RCC 7860 (cell line): Measurements from ENCODE around the gene MRGPRE.

Experiments
- DNase-seq: peaks from one replicate; pipeline ENCODE4 v3.0.0-alpha.2; 2015; ENCODE audit warnings: low spot score
- FAIRE-seq: peaks from 2 replicates; lab custom pipeline; 2012; peaks lifted over from hg19 to GRCh38; lab: Jason Lieb, UNC

The MRGPRE gene

DNA sequence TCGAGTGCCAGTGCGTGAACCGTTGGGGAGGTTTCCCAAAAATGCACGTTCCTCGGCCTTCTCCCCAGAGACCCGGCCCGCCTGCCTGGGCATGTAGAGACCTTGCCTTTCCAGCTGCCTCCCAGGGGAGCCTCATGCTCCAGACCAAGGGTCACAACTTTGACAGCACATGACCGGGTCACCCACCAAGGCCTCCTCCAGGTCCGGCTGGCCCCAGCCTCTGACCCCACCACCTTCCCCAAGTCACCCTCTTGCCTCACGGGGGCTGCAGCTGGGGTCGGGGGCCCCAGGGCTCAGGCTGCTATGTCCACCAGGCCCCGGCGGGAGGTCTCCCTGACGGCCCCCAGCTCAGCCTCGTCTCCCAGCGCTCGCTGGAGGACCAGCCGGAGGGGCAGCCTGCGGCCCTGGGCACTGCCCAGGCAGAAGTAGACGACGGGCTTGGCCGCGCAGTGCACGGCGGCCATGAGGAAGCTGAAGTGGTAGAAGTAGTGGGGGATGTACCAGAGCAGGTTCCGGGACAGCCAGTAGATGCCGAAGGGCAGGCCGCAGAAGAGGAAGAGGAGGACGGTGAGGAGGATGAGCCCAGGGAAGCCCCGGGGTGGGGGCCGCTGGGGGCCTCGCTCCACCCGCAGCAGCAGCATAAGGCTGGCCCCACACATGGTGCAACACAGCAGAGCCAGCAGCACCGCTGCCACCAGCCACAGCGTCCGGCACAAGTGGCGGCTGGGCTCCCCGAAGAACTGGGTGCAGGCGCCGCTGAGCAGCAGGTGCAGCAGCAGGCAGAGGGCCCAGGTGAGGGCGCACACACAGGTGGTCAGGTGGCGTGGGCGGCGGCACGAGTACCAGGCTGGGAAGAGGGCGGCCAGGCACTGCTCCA is 4.4 kb downstream of the MRGPRE start:
- FAIRE-seq (no peak), DNase-seq (no peak)

DNA sequence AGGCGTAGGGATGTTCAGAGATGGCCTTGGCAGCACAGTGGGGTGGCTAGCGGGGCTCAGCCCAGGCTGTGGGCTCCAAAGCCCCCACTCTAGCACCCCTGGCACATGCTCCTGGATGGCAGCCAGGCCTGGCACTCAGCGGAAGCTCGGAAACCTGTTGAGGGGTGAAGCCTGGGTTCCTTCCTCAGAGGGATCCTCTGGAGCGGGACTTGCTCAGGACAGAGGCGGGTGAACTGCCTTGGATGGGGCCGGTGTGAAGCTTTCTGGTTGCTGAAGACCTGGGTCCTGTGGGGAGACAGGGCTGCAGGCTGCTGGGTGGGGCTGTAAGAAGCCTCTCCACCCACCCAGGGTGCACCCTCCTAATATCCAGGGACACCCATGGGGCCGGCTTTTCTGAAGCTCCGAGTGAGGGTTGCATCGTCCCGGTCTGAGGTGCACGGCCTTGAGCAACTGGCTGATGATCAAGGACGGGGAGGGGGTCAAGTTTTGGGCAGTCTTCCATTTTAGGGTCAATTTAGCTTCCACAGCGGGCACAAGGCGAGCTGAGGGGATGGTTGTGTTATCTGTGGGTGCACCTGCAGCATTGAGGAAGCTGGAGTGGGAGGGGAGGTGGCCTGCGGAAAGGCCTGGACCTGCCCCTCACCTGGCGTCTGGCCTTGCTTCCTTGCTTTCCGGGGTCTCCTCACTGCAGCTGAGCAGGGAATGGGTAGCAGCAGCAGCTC is 5.2 kb downstream of the MRGPRE start:
- DNase-seq (no peak), FAIRE-seq (no peak)

DNA sequence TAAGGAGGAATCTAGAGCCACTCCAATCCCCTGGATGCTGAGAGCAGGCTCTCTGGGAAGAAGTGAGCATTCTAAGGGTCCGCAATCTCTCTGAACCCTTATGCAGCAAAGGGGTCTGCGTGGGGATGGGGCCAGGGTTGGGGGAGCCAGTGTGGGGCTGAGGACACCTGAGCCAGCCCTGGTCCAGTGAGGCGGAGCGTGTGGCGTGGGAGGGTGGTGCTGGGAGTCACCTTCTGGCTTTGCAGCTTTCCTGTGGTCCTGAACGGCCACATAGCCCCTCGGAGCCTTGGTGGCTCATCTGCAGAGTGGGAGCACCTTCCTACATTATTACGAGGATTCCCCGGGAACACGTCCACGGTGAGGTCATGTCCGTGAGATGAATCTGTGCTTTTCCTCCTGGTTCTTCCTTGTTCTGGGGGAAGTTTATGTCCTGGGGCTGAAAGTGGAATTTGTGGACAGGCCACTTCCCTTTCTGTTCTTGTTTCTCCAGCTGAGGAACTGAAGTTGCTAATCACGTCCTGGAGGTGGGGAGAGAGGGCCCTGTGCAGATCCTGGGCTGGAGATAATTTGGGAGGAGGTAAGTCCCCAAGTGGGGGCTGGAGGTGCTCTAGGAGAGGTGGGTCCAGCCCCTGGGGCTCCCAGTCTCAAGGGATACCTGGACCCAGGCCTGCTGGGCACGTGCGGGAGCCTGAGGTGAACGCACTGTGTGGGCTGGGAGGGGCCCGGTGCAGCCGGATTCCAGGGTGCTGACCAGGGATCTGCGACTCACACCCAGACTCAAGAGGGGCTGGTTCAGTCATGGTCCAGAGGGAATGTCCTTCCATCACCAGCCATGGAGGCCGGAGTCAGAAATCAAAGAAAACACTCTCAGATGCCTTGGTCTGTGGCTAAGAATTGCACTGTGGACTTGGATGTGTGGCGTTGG is 6.1 kb downstream of the MRGPRE start:
- DNase-seq (no peak), FAIRE-seq (no peak)

DNA sequence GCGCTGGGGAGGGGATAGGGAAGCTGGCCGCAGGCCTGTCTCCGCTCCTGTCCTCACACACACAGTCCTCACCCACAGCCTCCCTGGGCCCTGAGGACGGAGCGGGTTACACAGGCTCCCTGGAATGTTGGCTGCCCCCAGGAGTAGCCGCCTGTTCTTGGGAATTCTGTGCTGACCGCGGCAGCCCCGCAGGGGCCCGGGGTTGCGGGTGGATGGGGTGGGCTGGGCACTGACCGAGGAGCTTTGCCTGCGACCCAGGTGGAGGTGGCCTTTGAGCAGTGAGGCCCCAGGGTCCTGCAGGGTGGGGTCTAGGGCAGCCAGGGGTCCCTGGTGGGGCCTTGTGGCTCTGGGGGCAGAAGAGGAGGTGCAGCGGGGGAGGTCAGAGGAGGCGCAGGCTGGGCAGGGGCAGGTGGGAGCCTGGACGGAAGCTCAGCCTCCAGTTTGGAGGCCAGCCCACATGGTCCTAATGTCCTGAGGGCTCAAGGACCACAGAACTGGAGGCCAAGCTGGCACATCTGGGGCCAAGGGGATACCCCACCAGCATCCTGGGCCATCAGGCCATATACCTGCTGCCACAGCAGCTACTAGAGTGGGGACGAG is 7.0 kb downstream of the MRGPRE start:
- DNase-seq: no peak
- no peak for FAIRE-seq

DNA sequence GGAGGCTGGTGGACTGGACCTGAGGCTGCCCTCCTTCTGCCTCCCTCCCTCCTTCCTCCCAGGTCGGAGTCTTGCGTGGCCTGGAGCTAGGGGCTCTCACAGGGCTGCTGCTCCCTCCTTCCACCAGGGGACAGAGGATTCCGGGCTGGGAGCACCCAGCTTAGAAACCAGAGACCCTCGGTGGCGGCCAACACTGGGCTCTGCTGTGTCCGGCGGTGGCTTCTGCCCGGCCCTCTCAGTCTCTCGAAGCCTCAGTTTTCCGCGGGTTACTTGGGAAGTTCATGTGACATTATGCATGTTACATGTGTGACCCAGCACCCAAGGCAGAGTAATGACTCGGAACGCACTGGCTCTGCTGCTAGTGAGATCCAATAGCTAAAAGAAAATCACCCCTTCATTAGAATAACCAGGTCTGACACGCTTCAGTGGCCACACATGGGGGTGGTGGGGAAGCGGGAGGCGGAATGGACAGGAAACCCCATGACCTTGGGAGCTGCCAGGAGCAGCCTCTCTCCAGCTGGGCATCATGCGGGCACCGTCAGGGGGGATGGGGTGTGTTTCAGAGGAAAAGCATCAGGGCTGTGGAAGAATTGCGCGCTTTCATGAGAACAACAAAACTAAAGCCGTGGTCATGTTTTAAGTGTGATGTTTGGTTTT is 7.7 kb downstream of the MRGPRE start:
- FAIRE-seq: no peak
- no peak for DNase-seq

DNA sequence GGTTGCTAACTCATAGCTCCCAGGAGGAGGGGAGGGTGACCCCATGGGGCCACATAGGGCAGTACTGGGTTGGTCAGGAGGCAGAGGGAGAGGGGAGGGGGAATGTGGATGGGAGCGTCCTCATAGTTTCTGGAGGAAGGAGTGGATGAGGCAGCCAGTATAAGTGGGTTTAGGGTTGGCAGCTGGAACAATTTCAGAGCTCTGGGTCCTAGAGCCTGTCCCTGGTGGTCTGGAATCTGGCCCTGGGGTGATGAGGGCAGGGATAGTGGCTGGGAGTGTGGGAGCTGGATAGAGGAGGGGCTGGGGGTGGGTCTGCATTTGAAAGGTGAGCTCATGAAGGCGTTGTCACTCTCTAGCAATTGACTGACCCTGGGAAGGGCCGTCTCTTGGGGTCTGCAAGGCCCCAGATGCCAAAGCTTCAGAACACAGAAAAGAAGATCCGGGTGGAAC is 8.3 kb downstream of the MRGPRE start:
- no peak for FAIRE-seq
- no peak for DNase-seq

DNA sequence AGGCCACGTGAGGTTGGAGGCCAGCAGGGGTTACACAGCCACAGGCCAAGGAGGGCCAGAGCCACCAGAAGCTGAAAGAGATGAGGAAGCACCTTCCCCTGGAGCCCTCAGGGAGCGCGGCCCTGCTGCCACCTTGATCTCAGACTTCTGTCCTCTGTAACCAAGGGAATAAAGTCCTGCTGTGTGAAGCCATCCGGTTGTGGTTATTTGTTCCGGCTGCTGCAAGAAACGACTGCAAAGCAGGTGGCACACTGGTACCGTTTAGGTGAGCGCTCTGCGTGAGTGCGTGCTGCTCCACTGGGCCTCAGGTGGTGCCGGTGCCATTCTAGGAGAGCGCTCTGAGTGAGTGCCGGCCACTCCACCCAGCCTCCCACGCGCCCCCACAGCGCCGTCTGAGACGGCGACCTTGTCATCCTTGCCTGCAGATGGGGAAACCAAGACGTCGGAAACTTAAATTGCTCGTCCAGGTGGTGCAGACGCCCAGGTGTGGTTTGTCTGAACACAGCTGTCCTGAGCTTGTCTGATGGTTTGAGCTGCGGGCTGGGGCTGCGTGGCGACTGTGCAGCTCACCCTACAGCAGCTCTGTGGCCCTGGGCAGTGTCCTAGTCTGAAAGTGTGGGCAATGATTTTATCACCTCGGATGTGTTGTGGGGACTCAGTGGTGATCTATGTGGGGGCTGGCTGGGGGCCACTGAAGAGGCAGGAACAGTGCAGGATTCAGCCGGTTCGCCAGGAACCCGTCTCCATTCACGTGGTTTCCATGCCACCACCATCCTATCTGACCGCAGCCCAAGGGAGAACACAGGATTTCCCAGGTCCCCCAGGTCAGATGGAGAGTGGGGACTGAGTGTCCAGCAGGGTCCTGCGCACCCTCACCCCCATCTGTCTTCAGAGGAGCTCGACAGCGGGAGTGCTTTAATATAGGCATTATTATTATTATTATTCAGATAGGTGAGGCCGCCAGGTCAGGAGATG is 9.0 kb downstream of the MRGPRE start:
- FAIRE-seq: no peak

DNA sequence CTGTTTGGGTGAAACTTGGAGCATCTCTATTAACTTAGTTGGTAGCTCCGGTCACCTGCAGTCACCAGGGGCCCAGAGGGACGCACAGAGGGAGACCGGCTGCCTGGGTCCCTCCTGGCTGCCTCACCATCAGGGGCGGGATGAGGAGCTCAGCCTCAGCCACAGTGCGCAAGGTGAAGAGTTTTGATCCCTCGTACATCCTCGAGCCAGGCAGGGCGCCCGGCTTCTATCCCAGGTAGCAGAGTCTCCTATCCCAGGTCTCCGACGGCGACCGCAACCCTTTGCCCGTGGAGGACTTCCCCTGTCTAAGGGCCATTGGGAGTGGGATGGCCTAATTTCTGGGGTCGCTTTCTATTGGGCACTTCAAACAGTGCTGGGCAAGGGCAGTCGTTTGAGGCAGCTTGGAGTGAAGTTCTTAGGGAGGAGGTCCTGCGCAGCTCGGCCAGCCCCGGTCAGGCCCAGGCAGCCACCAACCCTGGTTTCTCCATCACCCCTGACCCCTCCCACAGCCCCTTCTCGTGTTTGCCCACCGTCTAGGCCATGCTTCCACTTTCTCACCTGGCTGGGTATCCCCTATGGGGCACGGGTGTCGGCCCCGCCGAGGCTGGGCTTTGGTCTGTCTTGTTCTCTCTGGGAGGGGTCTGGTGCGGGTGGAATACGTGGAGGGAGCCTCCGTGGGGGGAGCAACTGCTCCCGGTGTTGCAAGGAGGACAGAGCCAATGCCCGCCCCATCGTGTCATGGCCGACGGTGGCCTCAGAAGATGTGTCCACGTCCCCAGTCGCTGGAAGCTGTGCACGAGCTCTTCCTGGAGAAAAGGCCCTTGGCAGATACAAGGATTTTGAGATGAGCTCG is 10.0 kb downstream of the MRGPRE start:
- FAIRE-seq (no peak), DNase-seq (no peak)

More for the DNA sequence above, 9.0 kb downstream of the MRGPRE start:
- DNase-seq: no peak

DNA sequence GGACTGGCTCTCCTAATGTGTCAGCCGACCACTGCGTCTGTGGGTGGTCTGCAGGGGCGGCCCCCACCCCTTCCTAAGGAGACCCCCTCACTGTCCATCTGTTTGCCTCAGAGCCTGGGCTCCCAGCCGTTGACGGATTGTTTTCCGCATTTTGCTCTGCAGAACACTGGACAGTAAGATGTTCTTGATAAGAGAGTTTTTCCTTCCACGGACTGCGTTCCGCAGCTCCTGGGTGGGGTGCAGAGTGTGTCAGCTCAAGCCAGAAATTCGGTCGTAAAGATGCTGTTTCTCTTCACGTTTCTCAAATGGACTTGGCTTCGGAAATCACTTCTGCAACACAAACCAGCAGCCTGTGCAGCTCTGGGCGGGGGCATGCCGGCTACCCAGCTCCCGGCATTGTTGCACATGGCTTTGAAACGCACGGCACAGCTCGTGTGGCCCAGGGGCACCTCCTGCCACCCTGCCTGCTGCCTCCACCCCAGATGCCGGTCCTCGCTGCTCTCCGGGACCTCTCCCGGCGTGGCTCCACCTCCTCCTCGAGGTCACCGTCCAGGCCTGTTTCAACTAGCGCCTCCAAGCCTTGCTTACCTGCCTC is 10.7 kb downstream of the MRGPRE start:
- FAIRE-seq (no peak), DNase-seq (no peak)

DNA sequence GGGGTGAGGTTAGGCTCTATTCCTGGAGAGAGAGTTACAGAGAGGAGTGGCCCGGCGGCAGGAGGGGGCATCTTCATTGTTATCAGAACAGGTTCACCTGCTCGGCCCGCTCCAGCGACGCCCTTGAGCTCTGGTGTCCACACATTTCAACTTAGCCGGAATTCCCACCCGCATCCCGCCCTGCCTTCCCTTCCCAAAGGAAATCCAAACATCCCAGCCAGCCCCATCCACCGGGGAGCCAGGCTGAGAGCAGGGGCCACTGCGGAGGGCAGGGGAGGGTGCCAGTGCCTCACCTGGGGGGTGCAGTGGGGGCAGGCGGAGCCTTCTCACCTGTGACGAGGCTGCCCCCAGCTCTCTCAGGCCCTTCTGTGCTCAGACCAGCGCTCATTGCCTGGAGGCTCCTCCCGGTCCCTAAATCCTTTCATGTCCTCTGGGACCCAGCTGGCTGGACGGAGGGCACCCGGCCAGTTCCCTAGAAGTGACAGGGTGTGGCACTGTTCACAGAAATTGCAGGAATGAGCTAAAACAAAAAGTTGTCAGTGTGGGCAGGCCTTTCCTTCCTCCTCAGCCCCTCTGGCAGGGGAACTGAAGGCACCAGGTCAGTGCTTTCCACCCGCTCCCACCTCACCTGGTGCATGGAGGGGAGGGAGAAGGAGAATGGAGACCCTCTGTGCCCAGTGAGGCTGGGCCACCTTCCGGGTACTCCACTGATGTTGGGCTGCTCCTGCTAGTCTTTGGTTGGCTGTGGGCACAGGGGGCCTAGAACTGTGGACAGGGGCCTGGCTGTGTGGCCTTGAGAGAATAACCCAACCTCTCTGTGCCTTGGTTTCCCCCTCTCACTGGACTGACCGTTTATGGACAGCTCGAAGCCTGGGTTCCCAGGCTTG is 11.5 kb downstream of the MRGPRE start:
- no peak for FAIRE-seq
- DNase-seq: no peak

DNA sequence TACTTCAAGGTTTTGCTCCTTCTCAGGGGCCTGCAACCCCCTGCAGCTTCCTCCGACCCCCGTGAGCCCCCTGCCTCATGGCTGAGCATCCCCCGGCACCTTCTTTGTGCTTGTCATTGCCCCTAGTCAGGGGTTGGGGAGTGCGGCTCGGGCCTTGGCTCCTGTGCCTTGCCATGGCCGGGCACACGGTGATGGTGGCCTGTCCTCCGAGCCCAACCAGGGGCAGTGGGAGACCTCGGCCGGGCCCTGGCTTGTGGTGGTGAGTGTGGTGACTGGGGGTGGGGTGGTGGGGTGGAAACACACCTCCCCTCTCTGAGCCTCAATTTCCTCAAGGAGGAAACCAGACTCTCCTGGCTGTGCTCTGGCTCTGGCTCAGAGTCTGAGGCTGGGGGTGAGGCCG is 12.1 kb downstream of the MRGPRE start:
- FAIRE-seq (no peak), DNase-seq (no peak)

DNA sequence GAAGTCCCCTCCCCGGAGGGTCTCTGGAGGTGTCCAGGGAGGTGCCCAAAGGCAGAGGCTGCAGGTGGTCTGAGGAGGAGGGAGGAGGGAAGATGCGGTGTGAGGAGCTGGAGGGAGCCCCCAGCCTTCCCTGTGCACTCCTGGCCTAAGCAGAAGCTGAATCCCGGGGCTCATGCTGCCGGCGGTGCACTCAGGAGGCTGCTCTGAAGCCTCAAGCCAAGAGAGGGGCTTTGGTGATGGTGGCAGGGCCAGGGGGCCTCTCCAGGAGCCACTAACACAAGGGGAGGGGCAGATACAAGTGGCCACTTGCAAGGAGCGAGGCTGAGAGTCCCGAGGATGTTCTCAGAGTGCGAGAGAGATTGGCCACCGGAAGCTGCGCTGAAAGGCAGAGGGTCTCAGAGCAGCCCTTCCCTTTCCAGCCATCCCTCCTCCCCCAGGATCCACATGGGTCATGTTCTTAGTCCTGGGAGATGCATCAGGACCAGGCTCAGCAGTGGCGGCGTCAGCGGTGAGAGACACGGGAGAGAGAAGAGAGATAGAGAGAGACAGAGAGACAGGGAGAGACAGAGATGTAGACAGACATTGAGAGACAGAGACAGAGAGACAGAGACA is 12.8 kb downstream of the MRGPRE start:
- FAIRE-seq (no peak), DNase-seq (no peak)

DNA sequence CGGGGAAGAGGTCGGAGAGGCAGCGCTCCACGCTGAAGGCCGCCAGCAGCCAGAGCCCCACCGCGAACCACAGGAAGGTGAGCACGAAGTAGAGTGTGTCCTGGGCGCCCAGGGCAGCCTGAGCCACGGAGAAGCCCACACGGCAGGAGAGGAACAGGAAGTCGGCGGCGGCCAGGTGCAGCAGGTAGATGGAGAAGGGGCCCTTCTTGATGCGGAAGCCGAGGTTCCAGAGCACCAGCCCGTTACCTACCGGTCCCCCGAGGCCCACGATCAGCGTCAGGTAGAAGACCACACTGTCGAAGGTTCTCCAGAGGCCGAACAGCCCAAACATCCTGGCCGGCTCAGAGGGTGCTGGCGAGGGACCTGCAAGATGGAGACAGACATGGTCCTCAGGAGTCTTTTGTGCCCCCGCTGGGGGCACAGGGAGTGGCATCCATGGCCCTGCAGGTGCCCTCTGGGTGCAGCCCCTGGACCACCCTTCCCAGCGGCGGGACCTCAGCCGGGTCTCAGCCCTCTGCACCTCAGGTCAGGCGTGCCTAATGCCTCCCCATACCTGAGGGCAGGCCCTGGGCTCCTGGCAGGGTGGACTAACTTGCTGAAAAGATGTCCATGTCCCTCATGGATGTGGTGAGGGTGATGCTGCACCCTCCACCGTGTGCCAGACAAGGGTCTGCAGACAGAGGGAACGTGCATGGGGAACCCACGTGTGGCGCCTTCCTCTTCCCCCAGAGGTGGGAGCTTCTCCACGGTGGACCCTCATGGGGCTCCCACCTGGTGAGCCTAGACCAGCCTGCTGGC is 13.5 kb downstream of the MRGPRE start, which contains the start of gene MRGPRG:
MRGPRG (minus strand) TSS at position 331 of the 798 bp plus-strand sequence; CDS start at position 331, 0 bp downstream.
- no peak for DNase-seq
- FAIRE-seq: no peak

DNA sequence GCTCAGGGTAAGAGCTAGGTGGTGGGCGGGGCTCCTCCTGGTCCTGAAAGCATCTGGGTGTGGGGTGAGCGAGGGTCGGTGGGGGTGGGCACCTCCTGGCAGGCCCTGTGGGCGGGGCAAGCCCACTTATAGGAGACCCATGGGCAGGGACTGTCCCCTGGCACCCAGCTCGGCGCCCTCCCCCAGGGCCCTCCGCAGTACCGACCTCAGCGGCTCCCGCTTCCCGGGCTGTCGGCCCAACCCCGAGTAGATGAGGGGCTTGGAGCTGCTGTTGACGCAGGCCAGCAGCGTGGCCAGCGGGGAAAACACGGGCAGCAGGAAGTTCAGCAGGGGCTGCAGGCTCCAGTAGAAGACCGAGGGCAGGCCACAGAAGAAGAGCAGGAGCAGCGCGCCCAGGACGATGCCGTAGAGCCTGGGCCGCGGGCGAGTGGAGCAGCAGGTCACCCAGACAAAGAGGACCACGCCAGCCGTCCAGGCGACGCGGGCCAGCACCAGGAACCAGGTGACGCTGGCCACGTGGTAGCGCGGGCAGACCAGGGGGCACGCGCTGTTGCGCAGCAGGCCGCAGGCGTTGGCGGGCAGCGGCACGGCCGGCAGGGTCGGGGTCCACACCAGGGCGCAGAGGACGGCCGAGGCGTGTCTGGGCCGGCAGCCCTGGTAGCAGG is 14.3 kb downstream of the MRGPRE start:
- FAIRE-seq (no peak), DNase-seq (no peak)

DNA sequence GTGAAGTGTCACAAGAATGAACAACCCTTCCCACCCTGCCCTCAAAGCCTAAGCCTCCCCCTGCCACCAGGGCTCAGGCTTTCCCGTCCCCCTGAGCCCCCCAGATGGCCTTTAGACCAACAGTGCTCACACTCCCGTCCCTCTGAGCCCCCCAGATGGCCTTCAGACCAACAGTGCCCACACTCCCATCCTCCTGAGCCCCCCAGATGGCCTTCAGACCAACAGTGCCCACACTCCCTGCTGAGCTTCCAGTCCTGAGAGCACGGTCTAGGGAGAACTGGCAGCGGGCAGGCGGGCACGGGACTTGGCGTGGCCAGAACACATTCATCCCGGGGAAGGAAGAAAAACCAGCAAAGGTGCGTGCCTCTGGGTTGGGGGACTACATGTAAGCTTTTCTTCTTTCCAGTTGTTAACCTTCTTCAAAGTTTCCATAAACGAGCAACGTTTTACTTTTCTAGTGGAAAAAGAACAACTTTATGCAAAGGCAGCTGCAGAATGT is 16.1 kb downstream of the MRGPRE start:
- FAIRE-seq (no peak), DNase-seq (no peak)
